ENCODE measurements around the gene PDE7B. TPM values are rescaled to one million over a fixed set of nuclear protein-coding genes. Genes with fewer than 3 reads are reported as not detected.
A peak's percentile ranks its signal among the peaks of the same experiment; 100 is the strongest.
"Not testable (repeated sequence)": the region's sequence is repeated elsewhere in the genome, so short reads cannot be mapped to it uniquely, and the experiment has no call there.

The PDE7B gene
- total RNA-seq, 3 donors from 2014 or later, result 0.05 to 0.18 TPM; not detected in 1

DNA sequence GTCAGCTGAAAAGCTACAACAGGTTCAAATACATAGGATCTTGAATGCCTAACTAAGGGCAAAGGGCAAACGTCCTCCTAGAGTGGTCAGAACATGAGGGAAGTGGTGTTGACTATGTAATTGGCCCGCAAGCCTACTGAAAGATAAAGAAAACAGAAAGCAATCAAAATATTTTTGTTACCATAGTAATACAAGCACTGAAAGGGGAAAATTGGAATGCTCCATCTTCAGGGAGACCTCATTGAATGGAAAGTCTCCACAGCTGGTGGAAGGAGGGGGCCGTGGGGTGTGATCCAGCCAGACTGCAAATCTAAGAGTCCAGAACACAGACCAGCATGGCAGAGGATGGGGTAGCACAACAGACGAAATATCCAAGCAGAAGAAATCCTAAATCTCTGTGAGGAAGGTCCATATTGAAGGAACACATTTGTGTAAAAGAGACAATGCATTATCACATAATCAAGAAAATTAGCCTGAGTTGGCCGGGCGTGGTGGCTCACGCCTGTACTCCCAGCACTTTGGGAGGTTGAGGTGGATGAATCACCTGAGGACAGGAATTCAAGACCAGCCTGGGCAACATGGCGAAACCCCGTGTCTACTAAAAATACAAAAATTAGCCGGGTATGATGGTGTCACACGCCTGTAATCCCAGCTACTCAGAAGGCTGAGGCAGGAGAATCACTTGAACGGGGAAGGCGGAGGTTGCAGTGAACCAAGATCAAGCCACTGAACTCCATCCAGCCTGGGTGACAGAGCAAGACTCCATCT, 359.1 kb downstream of the PDE7B start:
- no peaks in the 10 kb centered on the region for H3K4me1 Mint-ChIP-seq (ENCODE audit: low read depth)
- ATAC-seq, result no peak
- no peaks in the 10 kb centered on the region for H3K36me3 Mint-ChIP-seq (ENCODE audit: insufficient read depth)
- DNase-seq, result no peak
- peaks cover 2% of the 10 kb centered on the region for H3K27me3 Mint-ChIP-seq (ENCODE audit: low read depth)
- no peaks in the 10 kb centered on the region for H3K9me3 Mint-ChIP-seq
- H3K4me3 Mint-ChIP-seq, result no peak overlapping the region

GRCh38 chr6:136212608-136213007, 361.1 kb downstream of the PDE7B start:
- Mint-ChIP-seq H3K27me3 (ENCODE audit: low read depth) (no peaks in the 10 kb centered on the region), H3K4me1 (ENCODE audit: low read depth) (no peaks in the 10 kb centered on the region), H3K36me3 (ENCODE audit: insufficient read depth) (no peaks in the 10 kb centered on the region), H3K4me3 (no peak overlapping the region), H3K9me3 (no peaks in the 10 kb centered on the region)
- DNase-seq (no peak), ATAC-seq (no peak)

DNA sequence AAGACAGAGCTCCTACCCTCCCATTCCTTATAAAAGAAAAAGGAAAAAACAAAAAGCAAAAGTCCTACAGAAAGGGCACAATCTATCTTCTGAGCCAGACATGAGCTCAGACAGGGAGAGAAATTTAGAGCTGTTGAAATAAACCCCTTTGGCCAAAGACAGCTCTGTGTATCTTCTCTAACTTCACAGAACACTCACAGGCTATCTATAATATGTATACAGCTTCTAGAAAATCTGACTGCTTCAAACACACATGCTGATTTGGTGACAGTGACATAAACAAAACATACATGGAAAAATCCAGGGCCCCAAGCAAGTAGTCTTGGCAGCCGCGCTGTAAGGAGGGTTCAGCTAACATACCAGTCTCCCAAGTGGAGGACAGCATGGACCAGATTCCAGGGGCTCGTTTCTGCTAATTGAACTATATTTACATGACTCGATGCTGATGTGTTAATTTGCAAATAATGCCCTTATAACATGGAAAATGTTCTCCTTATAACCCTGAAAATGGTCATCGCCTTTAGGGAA, 361.6 kb downstream of the PDE7B start:
- DNase-seq (no peak), ATAC-seq (no peak)
- Mint-ChIP-seq H3K4me1 (ENCODE audit: low read depth) (no peaks in the 10 kb centered on the region), H3K36me3 (ENCODE audit: insufficient read depth) (no peaks in the 10 kb centered on the region), H3K9me3 (no peaks in the 10 kb centered on the region), H3K4me3 (no peak overlapping the region), H3K27me3 (ENCODE audit: low read depth) (no peaks in the 10 kb centered on the region)

DNA sequence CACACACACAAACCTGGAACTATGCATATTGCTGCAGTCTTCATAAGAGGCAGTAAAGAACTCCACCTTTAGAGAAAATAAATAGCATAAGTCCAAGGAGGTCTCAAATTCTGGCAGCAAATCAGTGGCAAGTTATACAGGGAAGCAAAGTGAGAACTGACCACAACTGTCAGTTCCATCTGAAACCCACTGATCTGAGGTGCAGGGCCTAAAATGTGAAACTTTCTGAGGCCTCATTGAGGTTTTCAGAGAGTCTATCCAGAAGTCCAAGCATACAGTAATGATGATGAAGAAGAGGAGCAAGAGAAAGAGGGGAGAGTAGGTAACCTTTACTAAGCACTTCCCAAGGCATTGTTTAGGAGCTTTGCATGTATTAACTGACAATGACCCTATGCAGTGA, 362.4 kb downstream of the PDE7B start:
- H3K4me1 Mint-ChIP-seq (ENCODE audit: low read depth), result no peaks in the 10 kb centered on the region
- no peaks in the 10 kb centered on the region for H3K9me3 Mint-ChIP-seq
- H3K4me3 Mint-ChIP-seq, result no peak overlapping the region
- ATAC-seq (no peak), DNase-seq (no peak)
- no peaks in the 10 kb centered on the region for H3K36me3 Mint-ChIP-seq (ENCODE audit: insufficient read depth)
- no peaks in the 10 kb centered on the region for H3K27me3 Mint-ChIP-seq (ENCODE audit: low read depth)

GRCh38 chr6:136216503-136217401, 365.3 kb downstream of the PDE7B start:
- no peak overlapping the region for H3K4me3 Mint-ChIP-seq
- H3K27me3 Mint-ChIP-seq (ENCODE audit: low read depth), result no peaks in the 10 kb centered on the region
- ATAC-seq, result no peak
- no peaks in the 10 kb centered on the region for H3K4me1 Mint-ChIP-seq (ENCODE audit: low read depth)
- peaks cover 5% of the 10 kb centered on the region for H3K9me3 Mint-ChIP-seq
- no peak for DNase-seq
- H3K36me3 Mint-ChIP-seq (ENCODE audit: insufficient read depth), result no peaks in the 10 kb centered on the region

DNA sequence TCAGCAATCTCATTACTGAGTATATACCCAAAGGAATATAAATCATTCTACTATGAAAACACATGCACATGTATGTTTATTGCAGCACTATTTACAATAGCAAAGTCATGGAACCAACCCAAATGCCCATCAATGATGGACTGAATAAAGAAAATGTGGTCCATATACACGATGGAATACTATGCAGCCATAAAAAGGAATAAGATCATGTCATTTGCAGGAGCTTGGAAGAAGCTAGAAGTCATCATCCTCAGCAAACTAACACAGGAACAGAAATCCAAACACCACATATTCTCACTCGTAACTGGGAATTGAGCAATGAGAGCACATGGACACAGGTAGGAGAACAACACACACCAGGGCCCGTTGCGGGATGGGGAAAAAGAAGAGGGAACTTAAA, 373.5 kb downstream of the PDE7B start:
- H3K4me1 Mint-ChIP-seq (ENCODE audit: low read depth); H3K9me3 Mint-ChIP-seq; ATAC-seq; H3K27me3 Mint-ChIP-seq (ENCODE audit: low read depth); H3K4me3 Mint-ChIP-seq; H3K36me3 Mint-ChIP-seq (ENCODE audit: insufficient read depth); DNase-seq: not testable (repeated sequence)

DNA sequence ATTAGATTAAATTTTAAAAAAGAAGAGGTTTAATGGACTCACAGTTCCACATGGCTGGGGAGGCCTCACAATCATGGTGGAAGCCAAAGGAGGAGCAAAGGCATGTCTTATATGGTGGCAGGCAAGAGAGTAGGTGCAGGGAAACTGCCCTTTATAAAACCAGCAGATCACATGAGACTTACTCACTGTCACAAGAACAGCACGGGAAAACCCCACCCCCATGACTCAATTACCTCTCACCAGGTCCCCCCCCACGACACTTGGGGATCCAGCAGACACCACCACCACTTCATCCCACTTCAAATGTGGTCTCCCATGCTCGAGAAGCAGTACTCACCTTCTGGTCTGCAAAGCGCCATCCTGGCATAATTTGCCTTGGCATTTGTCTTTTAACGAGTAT, 374.0 kb downstream of the PDE7B start:
- DNase-seq (no peak), ATAC-seq (peak; percentile 64 to 73)
- peaks cover 7% of the 10 kb centered on the region for H3K4me1 Mint-ChIP-seq (ENCODE audit: low read depth)
- H3K4me3 Mint-ChIP-seq, result no peak overlapping the region
- peaks cover 4% of the 10 kb centered on the region for H3K9me3 Mint-ChIP-seq
- H3K36me3 Mint-ChIP-seq (ENCODE audit: insufficient read depth), result no peaks in the 10 kb centered on the region
- no peaks in the 10 kb centered on the region for H3K27me3 Mint-ChIP-seq (ENCODE audit: low read depth)

- Mint-ChIP-seq H3K36me3 (ENCODE audit: insufficient read depth) (no peaks in the 10 kb centered on the region), H3K4me3 (peak overlapping the region; percentile 39), H3K9me3 (peaks cover 4% of the 10 kb centered on the region), H3K4me1 (ENCODE audit: low read depth) (peaks cover 7% of the 10 kb centered on the region), H3K27me3 (ENCODE audit: low read depth) (no peaks in the 10 kb centered on the region)
- DNase-seq (peak; percentile 47), ATAC-seq (peak; percentile 73 to 81)
Measured at GRCh38 chr6:136226027-136226673, 374.6 kb downstream of the PDE7B start.

- DNase-seq (no peak), ATAC-seq (peak; percentile 31 to 39)
- H3K27me3 Mint-ChIP-seq (ENCODE audit: low read depth), result no peaks in the 10 kb centered on the region
- H3K9me3 Mint-ChIP-seq, result peaks cover 4% of the 10 kb centered on the region
- H3K36me3 Mint-ChIP-seq (ENCODE audit: insufficient read depth), result no peaks in the 10 kb centered on the region
- peak overlapping the region; percentile 39 for H3K4me3 Mint-ChIP-seq
- peaks cover 7% of the 10 kb centered on the region for H3K4me1 Mint-ChIP-seq (ENCODE audit: low read depth)
Measured at GRCh38 chr6:136226674-136227377, 375.3 kb downstream of the PDE7B start.

DNA sequence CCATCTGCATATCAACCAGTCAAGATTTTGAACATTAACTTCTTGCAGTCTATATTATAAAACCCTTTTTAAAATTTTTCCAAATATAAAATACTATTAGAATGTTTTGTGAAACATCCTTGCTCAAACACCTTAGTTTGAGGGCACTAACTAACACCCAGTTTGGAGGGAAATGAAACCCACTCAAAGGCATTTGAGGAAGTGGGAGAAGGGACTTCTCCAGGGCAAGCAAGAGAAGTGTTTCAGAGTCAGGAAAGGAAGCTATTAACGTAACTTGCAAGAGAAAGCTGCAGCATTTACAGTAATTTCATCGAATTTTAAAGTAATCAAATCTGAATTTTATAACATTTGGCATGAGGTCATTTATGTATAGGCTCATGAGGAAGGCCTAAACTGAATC, 377.3 kb downstream of the PDE7B start:
- peaks cover 7% of the 10 kb centered on the region for H3K4me1 Mint-ChIP-seq (ENCODE audit: low read depth)
- ATAC-seq, result no peak
- H3K4me3 Mint-ChIP-seq, result no peak overlapping the region
- H3K27me3 Mint-ChIP-seq (ENCODE audit: low read depth), result no peaks in the 10 kb centered on the region
- H3K36me3 Mint-ChIP-seq (ENCODE audit: insufficient read depth), result no peaks in the 10 kb centered on the region
- H3K9me3 Mint-ChIP-seq, result peaks cover 4% of the 10 kb centered on the region
- no peak for DNase-seq

DNA sequence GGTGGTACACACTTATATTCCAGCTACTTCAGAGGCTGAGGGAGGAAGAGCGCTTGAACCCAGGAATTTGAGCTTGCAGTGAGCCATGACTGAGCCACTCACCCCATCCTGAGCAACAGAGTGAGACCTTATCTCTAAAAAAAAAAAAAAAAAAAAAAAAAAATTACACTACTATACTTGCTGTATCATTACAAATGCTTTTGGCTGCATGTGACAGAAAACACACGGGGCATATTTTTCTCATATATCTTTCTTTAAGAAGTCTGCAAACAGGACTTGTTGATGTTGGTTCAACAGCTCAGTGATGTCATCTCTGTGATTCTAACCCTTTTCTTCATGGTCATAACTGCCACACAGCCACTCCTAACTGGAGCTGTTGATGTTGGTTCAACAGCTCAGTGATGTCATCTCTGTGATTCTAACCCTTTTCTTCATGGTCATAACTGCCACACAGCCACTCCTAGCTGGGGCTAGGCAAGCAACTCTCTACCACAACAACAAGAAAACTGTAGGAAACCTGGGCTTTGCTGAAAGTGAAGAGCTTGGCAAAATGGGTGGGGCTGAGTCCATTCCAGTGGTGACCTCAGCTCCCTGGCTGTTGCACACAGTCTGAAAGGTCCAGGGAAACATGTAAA, 378.8 kb downstream of the PDE7B start:
- Mint-ChIP-seq H3K4me1 (ENCODE audit: low read depth) (peaks cover 7% of the 10 kb centered on the region), H3K9me3 (no peaks in the 10 kb centered on the region), H3K27me3 (ENCODE audit: low read depth) (no peaks in the 10 kb centered on the region), H3K4me3 (no peak overlapping the region), H3K36me3 (ENCODE audit: insufficient read depth) (no peaks in the 10 kb centered on the region)
- no peak for DNase-seq
- peak in 1 of 2 donors; percentile 16 for ATAC-seq

GRCh38 chr6:136232701-136233100, 381.2 kb downstream of the PDE7B start:
- H3K27me3 Mint-ChIP-seq (ENCODE audit: low read depth), result no peaks in the 10 kb centered on the region
- H3K4me1 Mint-ChIP-seq (ENCODE audit: low read depth), result peaks cover 11% of the 10 kb centered on the region
- H3K4me3 Mint-ChIP-seq, result no peak overlapping the region
- ATAC-seq, result no peak
- H3K9me3 Mint-ChIP-seq, result no peaks in the 10 kb centered on the region
- DNase-seq, result no peak
- H3K36me3 Mint-ChIP-seq (ENCODE audit: insufficient read depth), result peaks cover 6% of the 10 kb centered on the region

DNA sequence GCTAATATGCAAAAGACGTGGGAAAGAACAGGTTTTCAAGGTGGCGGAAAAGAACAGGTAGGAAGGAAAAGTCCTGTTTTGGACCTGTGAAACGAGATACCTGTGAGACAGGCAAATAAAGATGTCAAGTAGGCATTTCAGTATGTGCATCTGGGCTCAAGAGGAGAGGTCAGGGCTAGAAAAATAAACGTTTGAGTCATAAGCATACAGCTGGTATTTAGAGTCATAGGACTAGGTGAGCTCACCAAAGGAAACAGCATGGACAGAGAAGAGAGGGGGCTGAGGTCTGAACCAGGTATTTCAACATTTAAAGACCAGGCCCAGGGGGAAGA, 383.7 kb downstream of the PDE7B start:
- Mint-ChIP-seq H3K9me3 (no peaks in the 10 kb centered on the region), H3K4me1 (ENCODE audit: low read depth) (peaks cover 11% of the 10 kb centered on the region), H3K27me3 (ENCODE audit: low read depth) (no peaks in the 10 kb centered on the region), H3K4me3 (no peak overlapping the region), H3K36me3 (ENCODE audit: insufficient read depth) (peaks cover 8% of the 10 kb centered on the region)
- DNase-seq, result no peak
- no peak for ATAC-seq

All from activated T-cell treated with anti-CD3 and anti-CD28 coated beads, Interleukin-2, amount 50 U/mL, for 4 hours (primary cell).